HCT116 (cell line): ENCODE measurements around the gene ZHX3. TPM values are rescaled to one million over a fixed set of nuclear protein-coding genes. Genes with fewer than 3 reads are reported as not detected.

ENCODE experiments used
- ATAC-seq: fragments of 200-7000 bp; cut with Tn5 transposase; 2 replicates; pipeline ENCODE4 v1.9.1; 2020; ENCODE audit warnings: mild to moderate bottlenecking, moderate library complexity
- BruUV-seq: library from RNA; stranded (reverse); fragments of 400-500 nt; replicated peaks from 2 replicates; lab custom pipeline; 2021; lab: Mats Ljungman, UMichigan
- CTCF ChIA-PET: fragments of 300-600 bp; sonication (Branson Sonifier 250); formaldehyde crosslinking; loops from one replicate; lab custom pipeline; 2021; ENCODE audit warnings: antibody characterized with exemption; lab: Charles Lee
- POLR2A ChIA-PET: fragments of 300-600, 350-600 bp; sonication (Branson Sonifier 250); formaldehyde crosslinking; loops from one replicate; lab custom pipeline; 2021; ENCODE audit warnings: antibody characterized with exemption; lab: Charles Lee
- RAD21 ChIA-PET, 2 experiments: fragments of 300-600 bp; sonication (Branson Sonifier 250); formaldehyde crosslinking; loops; one replicate each; lab custom pipeline; 2023; ENCODE audit warnings: low total read pairs in 2 of 2; ENCODE audit not compliant: uncharacterized antibody in 2 of 2, unreplicated experiment in 2 of 2, low non-redundant PET in 1 of 2; lab: Charles Lee
- DNase-seq: peaks from one replicate; pipeline ENCODE4 v3.0.0-alpha.2; 2010; ENCODE audit warnings: low read depth, low spot score
- H2AFZ ChIP-seq: fragments of 200-600 bp; shearing (Covaris generic), sonication (generic); 2 replicates; pipeline ENCODE4 v1.6.1; 2017; ENCODE audit warnings: low read depth, mixed run types, mixed read lengths, antibody characterized with exemption, low read length; ENCODE audit not compliant: poor library complexity, severe bottlenecking
- H3K27ac ChIP-seq: 2 replicates; pipeline ENCODE4 v1.5.1; 2012; ENCODE audit warnings: low read depth, low read length
- H3K27me3 ChIP-seq: fragments of 200-600 bp; sonication (generic); 2 replicates; pipeline ENCODE4 v1.6.1; 2016; ENCODE audit warnings: mixed run types, low read length, mixed read lengths; ENCODE audit not compliant: insufficient read depth
- H3K36me3 ChIP-seq, 2 experiments: fragments of 200-500 bp in 1 of 2; fragments of 200-600 bp in 1 of 2; sonication (Bioruptor generic) in 1 of 2; sonication (generic) in 1 of 2; 2 replicates each; pipeline versions ENCODE4 v1.5.1 to v1.6.1; 2014 to 2016; ENCODE audit warnings: low read length in 2 of 2, inconsistent platforms in 1 of 2, mixed read lengths in 1 of 2, mixed run types in 1 of 2; ENCODE audit not compliant: insufficient read depth in 2 of 2, control insufficient read depth in 1 of 2
- H3K4me1 ChIP-seq, 2 experiments: fragments of 200-600 bp in 1 of 2; sonication (generic) in 1 of 2; 2 replicates each; pipeline versions ENCODE4 v1.5.1 to v1.6.1; 2012 to 2017; ENCODE audit warnings: low read length in 2 of 2, inconsistent platforms in 1 of 2, mild to moderate bottlenecking in 1 of 2, mixed read lengths in 1 of 2, mixed run types in 1 of 2, moderate library complexity in 1 of 2; ENCODE audit not compliant: insufficient read depth in 2 of 2, control insufficient read depth in 1 of 2
- H3K4me2 ChIP-seq: fragments of 200-600 bp; sonication (generic); 2 replicates; pipeline ENCODE4 v1.6.1; 2017; ENCODE audit warnings: mixed run types, low read length, mixed read lengths
- H3K4me3 ChIP-seq, 2 experiments: fragments of 200-600 bp in 1 of 2; sonication (generic) in 1 of 2; replicated peaks in 1 of 2; 2 replicates each; pipeline ENCODE4 v1.5.1; 2011 to 2016; ENCODE audit warnings: low read length in 2 of 2, control low read depth in 1 of 2, low read depth in 1 of 2, mild to moderate bottlenecking in 1 of 2, mixed read lengths in 1 of 2, mixed run types in 1 of 2
- H3K79me2 ChIP-seq: fragments of 200-600 bp; sonication (generic); 2 replicates; pipeline ENCODE4 v1.6.1; 2017; ENCODE audit warnings: mild to moderate bottlenecking, mixed run types, low read length, moderate library complexity, mixed read lengths; ENCODE audit not compliant: insufficient read depth
- H3K9ac ChIP-seq: fragments of 200-600 bp; sonication (generic); 2 replicates; pipeline ENCODE4 v1.6.1; 2016; ENCODE audit warnings: low read length, mixed read lengths
- H3K9me2 ChIP-seq: fragments of 200-600 bp; sonication (generic), shearing (Covaris generic); 2 replicates; pipeline ENCODE4 v1.6.1; 2017; ENCODE audit warnings: mixed run types, mild to moderate bottlenecking, moderate library complexity; ENCODE audit not compliant: insufficient read depth
- H3K9me3 ChIP-seq, 2 experiments: fragments of 200-500 bp in 1 of 2; fragments of 200-600 bp in 1 of 2; sonication (Bioruptor generic) in 1 of 2; sonication (generic) in 1 of 2; 2 replicates each; pipeline ENCODE4 v1.6.1; 2014 to 2017; ENCODE audit warnings: low read length in 2 of 2, mixed read lengths in 2 of 2, inconsistent platforms in 1 of 2, low read depth in 1 of 2, mild to moderate bottlenecking in 1 of 2, mixed run types in 1 of 2, moderate library complexity in 1 of 2; ENCODE audit not compliant: control insufficient read depth in 1 of 2, insufficient read depth in 1 of 2
- H4K20me1 ChIP-seq: fragments of 200-600 bp; sonication (generic), shearing (Covaris generic); 2 replicates; pipeline ENCODE4 v1.6.1; 2017; ENCODE audit warnings: mixed run types, mild to moderate bottlenecking, moderate library complexity; ENCODE audit not compliant: insufficient read depth
- CBX3 ChIP-seq: IDR thresholded peaks from 2 replicates; pipeline ENCODE4 v1.6.1; 2012; ENCODE audit warnings: low read depth
- EZH2phosphoT487 ChIP-seq: fragments of 200-600 bp; IDR thresholded peaks from 2 replicates; pipeline ENCODE4 v1.6.1; 2018; ENCODE audit warnings: antibody characterized with exemption, borderline replicate concordance
- FOSL1 ChIP-seq: IDR thresholded peaks from 2 replicates; pipeline ENCODE4 v1.6.1; 2012; ENCODE audit warnings: low read depth
- JUND ChIP-seq: IDR thresholded peaks from 2 replicates; pipeline ENCODE4 v1.6.1; 2012
- POLR2A ChIP-seq: IDR thresholded peaks from 2 replicates; pipeline ENCODE4 v1.7.0; 2011; ENCODE audit warnings: borderline replicate concordance; ENCODE audit not compliant: insufficient read depth, insufficient read length; ENCODE audit errors: extremely low read depth
- POLR2AphosphoS5 ChIP-seq: IDR thresholded peaks from 2 replicates; pipeline ENCODE4 v1.6.1; 2011; ENCODE audit warnings: mild to moderate bottlenecking, low read depth, low read length, moderate library complexity
- SP1 ChIP-seq: IDR thresholded peaks from 2 replicates; pipeline ENCODE4 v1.6.1; 2012; ENCODE audit warnings: low read depth
- intact Hi-C: fragments of 100-400 bp; cut with micrococcal nuclease; formaldehyde crosslinking; loops from 2 replicates; pipeline ENCODE4 v1.10.0; 2022
- total RNA-seq: library from RNA; stranded (reverse); gene quantifications from one replicate; pipeline ENCODE4 v1.2.1, GENCODE V29; 2021; ENCODE audit not compliant: unreplicated experiment
- TF ChIP-seq, protein P1 (sequence below), 3 experiments: fragments of 200-600 bp in 1 of 3; sonication (generic) in 1 of 3; IDR thresholded peaks in 2 of 3; conservative IDR thresholded peaks in 1 of 3; 2 replicates each; pipeline ENCODE4 v1.5.1; 2012 to 2017; ENCODE audit warnings: low read depth in 2 of 3, low read length in 2 of 3, antibody characterized with exemption in 1 of 3, borderline replicate concordance in 1 of 3, control low read depth in 1 of 3, mild to moderate bottlenecking in 1 of 3, mixed read lengths in 1 of 3, mixed run types in 1 of 3, moderate library complexity in 1 of 3; ENCODE audit not compliant: insufficient read depth in 1 of 3
- TF ChIP-seq, protein P2 (sequence below): IDR thresholded peaks from 2 replicates; pipeline ENCODE4 v1.6.1; 2012; ENCODE audit warnings: low read depth

Gene ZHX3
- total RNA-seq, 1 experiment from 2014 or later = 13.3 TPM

DNA sequence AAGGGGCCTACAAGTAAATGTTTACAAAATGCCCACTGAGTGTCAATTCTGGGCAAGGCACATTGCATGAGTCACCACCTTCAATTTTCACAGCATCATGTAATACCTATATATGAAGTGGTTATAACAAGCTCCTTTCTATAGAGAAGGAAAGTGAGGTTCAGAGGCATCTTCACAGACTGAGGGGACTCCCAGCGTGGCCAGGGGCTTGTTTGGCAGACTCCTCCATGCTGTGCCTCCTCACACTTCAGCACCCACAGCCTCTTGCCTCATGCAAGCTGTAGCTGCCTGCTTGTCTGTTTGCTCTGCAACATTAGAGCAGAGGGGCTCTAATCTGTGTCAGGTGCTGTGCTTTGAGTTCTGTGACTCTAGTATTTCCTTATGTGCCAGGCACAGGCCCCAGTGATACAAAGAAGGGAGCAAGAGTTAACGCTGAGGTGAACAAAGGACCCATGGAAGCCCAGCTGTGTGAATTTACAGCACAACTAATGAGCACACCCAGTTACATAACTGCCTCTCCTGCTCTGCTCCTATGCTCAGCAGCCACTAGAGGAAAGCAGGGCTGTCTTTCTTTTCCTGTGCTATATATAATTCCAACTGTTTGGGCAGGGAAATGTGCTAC, 72.3 kb downstream of the ZHX3 start (continued):
- TF ChIP-seq, protein P1, sequence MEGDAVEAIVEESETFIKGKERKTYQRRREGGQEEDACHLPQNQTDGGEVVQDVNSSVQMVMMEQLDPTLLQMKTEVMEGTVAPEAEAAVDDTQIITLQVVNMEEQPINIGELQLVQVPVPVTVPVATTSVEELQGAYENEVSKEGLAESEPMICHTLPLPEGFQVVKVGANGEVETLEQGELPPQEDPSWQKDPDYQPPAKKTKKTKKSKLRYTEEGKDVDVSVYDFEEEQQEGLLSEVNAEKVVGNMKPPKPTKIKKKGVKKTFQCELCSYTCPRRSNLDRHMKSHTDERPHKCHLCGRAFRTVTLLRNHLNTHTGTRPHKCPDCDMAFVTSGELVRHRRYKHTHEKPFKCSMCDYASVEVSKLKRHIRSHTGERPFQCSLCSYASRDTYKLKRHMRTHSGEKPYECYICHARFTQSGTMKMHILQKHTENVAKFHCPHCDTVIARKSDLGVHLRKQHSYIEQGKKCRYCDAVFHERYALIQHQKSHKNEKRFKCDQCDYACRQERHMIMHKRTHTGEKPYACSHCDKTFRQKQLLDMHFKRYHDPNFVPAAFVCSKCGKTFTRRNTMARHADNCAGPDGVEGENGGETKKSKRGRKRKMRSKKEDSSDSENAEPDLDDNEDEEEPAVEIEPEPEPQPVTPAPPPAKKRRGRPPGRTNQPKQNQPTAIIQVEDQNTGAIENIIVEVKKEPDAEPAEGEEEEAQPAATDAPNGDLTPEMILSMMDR (IDR thresholded peaks at IDR 0.05 in 2 of 3, conservative IDR thresholded peaks at IDR 0.05 in 1 of 3; ENCODE audit: borderline replicate concordance in 1 of 3, insufficient read depth in 1 of 3, low read depth in 2 of 3, low read length in 2 of 3) = no peak
- TF ChIP-seq CBX3 = no peak
- no peak for TF ChIP-seq SP1

DNA sequence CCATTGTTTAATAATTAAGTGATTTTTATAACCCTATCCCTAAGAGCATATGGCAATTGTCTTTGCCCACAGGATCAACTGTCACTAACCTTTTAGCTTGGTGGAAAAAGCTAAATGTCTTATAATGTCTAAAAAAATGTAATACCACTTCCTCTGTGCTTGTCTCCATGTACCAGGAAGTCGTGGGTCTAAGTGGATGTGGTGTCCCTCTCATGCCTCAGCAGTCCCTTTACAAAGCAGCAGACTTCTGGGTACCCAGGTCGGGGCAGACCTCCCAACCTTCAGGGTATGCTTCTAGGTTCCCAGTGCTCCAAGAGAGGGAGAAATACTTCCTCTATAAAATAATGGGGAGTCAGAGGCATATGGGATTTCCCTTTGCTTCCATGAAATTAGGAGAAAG, 74.7 kb downstream of the ZHX3 start:
- no peak for TF ChIP-seq FOSL1
- TF ChIP-seq, all 23 proteins: peak for 0

DNA sequence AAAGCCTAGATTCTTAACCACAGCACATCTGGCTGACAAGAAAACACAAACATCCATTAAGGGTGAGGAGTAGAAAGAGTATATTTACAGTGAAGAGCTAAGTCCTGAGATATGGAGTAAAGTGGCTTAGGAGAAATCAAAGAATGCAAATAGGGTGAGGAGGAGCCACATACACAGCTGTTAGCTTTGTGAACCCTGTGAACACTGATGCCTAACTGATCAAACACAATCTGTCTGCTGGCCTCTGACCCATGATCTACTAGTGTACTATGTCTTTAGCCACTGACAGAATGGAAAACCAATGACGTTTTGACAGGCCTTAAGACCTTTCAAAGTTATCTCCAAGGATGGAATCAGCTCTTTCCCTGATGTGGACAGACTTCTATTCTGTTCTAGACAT, 75.2 kb downstream of the ZHX3 start:
- BruUV-seq = no TSS peak
- H3K79me2 ChIP-seq = no peaks in the 10 kb centered on the region
- RAD21 ChIA-PET = no interaction called here
- TF ChIP-seq, protein P2, sequence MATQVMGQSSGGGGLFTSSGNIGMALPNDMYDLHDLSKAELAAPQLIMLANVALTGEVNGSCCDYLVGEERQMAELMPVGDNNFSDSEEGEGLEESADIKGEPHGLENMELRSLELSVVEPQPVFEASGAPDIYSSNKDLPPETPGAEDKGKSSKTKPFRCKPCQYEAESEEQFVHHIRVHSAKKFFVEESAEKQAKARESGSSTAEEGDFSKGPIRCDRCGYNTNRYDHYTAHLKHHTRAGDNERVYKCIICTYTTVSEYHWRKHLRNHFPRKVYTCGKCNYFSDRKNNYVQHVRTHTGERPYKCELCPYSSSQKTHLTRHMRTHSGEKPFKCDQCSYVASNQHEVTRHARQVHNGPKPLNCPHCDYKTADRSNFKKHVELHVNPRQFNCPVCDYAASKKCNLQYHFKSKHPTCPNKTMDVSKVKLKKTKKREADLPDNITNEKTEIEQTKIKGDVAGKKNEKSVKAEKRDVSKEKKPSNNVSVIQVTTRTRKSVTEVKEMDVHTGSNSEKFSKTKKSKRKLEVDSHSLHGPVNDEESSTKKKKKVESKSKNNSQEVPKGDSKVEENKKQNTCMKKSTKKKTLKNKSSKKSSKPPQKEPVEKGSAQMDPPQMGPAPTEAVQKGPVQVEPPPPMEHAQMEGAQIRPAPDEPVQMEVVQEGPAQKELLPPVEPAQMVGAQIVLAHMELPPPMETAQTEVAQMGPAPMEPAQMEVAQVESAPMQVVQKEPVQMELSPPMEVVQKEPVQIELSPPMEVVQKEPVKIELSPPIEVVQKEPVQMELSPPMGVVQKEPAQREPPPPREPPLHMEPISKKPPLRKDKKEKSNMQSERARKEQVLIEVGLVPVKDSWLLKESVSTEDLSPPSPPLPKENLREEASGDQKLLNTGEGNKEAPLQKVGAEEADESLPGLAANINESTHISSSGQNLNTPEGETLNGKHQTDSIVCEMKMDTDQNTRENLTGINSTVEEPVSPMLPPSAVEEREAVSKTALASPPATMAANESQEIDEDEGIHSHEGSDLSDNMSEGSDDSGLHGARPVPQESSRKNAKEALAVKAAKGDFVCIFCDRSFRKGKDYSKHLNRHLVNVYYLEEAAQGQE = no peak
- TF ChIP-seq SP1 = no peak
- TF ChIP-seq, protein P1 (IDR thresholded peaks at IDR 0.05 in 2 of 3, conservative IDR thresholded peaks at IDR 0.05 in 1 of 3; ENCODE audit: borderline replicate concordance in 1 of 3, insufficient read depth in 1 of 3, low read depth in 2 of 3, low read length in 2 of 3) = no peak
- TF ChIP-seq JUND = no peak
- no peak for TF ChIP-seq EZH2phosphoT487
- TF ChIP-seq POLR2A = no peak
- TF ChIP-seq POLR2AphosphoS5 = no peak

More for the DNA sequence above, 74.7 kb downstream of the ZHX3 start:
- intact Hi-C loops = no loop called here
- H3K27ac ChIP-seq = no peak overlapping the region
- H3K4me2 ChIP-seq = no peak overlapping the region
- no peak overlapping the region for H3K9ac ChIP-seq
- ChIA-PET RAD21 (no interaction called here), POLR2A (no interaction called here), CTCF (interaction anchor here (2.4 kb wide), 1 partner anchor 11 kb away, joined by 13 read pairs; no protein-coding TSS in a partner anchor)
- no TSS peak for BruUV-seq
- no peaks in the 10 kb centered on the region for H3K27me3 ChIP-seq
- no peaks in the 10 kb centered on the region for H3K4me1 ChIP-seq
- H4K20me1 ChIP-seq = no peaks in the 10 kb centered on the region
- ATAC-seq = no peak
- no peaks in the 10 kb centered on the region for H3K9me2 ChIP-seq
- no peak for DNase-seq
- no peak overlapping the region for H2AFZ ChIP-seq
- H3K79me2 ChIP-seq = no peaks in the 10 kb centered on the region
- no peak overlapping the region for H3K4me3 ChIP-seq
- no peaks in the 10 kb centered on the region for H3K9me3 ChIP-seq
- no peaks in the 10 kb centered on the region for H3K36me3 ChIP-seq

More for the DNA sequence above, 75.2 kb downstream of the ZHX3 start:
- ChIA-PET POLR2A (no interaction called here), CTCF (interaction anchor here (2.4 kb wide), 1 partner anchor 11 kb away, joined by 13 read pairs; no protein-coding TSS in a partner anchor)
- no peak overlapping the region for H2AFZ ChIP-seq
- intact Hi-C loops = no loop called here
- no peaks in the 10 kb centered on the region for H3K4me1 ChIP-seq
- H3K4me3 ChIP-seq = no peak overlapping the region
- no peak overlapping the region for H3K27ac ChIP-seq
- no peak overlapping the region for H3K4me2 ChIP-seq
- no peaks in the 10 kb centered on the region for H3K9me2 ChIP-seq
- H3K36me3 ChIP-seq = no peaks in the 10 kb centered on the region
- no peak overlapping the region for H3K9ac ChIP-seq
- no peaks in the 10 kb centered on the region for H3K27me3 ChIP-seq
- H4K20me1 ChIP-seq = no peaks in the 10 kb centered on the region
- DNase-seq (no peak), ATAC-seq (no peak)
- no peaks in the 10 kb centered on the region for H3K9me3 ChIP-seq
